Astrocyte of the cerebellum (primary cell): ENCODE data around the gene ZMYND8.

Source experiments
- DNase-seq: peaks from one replicate; pipeline ENCODE4 v3.0.0-alpha.2; 2011; ENCODE audit warnings: low read depth
- H3K4me3 ChIP-seq: 2 replicates; pipeline ENCODE4 v1.5.1; 2011; ENCODE audit warnings: mild to moderate bottlenecking, low read depth, low read length, moderate library complexity
- CTCF ChIP-seq: IDR thresholded peaks from 2 replicates; pipeline ENCODE4 v1.5.1; 2012; ENCODE audit warnings: low read length, low read depth, moderate library complexity, mild to moderate bottlenecking; ENCODE audit errors: missing control alignments
- in situ Hi-C: cut with HindIII; loops from 2 replicates; pipeline ENCODE4 v1.10.0; 2017; ENCODE audit warnings: low sequenced_read_pairs

Gene ZMYND8

GRCh38 chr20:47253872-47254271, 102.6 kb downstream of the ZMYND8 start:
- H3K4me3 ChIP-seq, result no peak overlapping the region
- in situ Hi-C loops, result no loop called here
- no peak for TF ChIP-seq CTCF

DNA sequence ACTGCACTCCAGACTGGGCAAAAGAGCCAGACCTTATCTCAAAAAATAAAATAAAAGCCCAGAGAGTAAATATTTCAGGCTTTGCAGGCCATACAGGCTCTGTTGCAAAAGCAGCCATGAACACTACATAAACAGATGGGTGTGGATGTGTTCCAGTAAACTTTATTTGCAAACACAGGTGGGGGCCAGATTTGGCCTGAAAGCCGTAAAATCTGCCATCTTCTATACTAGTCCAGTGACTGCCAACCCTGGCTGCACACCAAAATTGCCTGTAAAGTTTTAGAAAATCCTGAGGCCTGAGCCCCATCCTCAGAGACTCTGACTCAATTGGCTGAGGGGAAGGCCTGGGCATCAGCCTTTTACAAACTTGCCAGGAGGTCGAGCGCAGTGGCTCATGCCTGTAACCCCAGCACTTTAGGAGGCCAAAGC, 103.6 kb downstream of the ZMYND8 start:
- H3K4me3 ChIP-seq, result no peak overlapping the region
- no peak for TF ChIP-seq CTCF
- DNase-seq, result no peak
- in situ Hi-C loops, result no loop called here

More at GRCh38 chr20:47253872-47254271, 102.6 kb downstream of the ZMYND8 start:
- DNase-seq, result no peak

DNA sequence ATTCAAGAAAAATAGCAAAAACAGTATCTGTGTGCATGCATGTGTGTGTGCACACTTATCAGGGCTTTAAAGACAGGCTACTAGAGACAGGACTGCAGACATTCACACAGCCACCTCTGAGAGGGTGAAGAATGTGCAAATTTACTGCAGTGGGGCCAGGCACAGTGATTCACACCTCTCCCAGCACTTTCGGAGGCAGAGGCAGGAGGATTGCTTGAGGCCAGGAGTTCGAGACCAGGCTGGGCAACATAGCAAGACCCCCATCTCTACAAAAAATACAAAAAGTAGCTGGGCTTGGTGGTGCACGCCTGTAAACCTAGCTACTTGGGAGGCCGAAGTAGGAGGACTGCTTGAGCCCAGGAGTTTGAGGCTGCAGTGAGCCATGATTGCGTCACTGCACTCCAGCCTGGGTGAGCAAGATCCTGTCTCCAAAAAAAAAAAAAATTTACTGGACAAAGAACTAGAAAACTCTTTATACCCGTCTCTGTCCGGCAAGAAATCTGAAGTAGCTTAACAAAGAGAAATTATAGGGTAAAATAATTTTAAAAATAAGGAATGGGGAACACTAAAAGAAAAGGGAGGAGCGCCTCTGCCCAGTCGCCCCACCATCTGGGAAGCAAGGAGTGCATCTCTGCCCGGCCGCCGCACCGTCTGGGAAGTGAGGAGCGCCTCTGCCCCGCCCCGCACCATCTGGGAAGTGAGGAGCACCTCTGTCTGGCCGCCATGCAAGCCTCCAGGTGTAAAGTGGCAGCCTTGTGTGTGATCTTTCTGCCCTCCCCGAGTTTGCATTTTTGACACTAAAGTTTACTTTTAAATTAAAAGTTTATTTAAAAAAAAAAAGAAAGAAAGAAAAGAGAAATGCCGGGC, 105.1 kb downstream of the ZMYND8 start:
- in situ Hi-C loops, result no loop called here
- no peak for TF ChIP-seq CTCF
- DNase-seq, result no peak
- H3K4me3 ChIP-seq, result no peak overlapping the region

DNA sequence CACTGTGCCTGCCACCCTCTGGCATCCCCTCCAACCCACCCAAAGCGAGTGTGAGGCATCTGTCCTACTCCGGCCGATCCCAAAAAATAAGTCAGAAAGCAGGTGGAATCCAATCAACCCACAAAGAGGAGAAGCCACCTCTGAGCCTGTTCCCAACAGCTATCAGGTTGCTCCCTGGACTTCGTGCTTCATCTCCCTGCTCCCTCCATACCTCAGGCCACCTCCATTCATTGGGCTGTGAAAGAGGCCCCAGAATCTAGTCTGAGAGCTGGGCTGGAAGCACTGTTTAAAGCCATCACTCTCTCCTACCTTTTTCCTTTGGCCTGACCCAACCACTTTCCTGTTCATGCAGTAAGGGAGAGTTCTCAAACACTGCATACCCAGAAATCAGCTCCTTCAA, 106.1 kb downstream of the ZMYND8 start:
- in situ Hi-C loops, result no loop called here
- DNase-seq, result no peak
- TF ChIP-seq CTCF, result no peak
- no peak overlapping the region for H3K4me3 ChIP-seq

DNA sequence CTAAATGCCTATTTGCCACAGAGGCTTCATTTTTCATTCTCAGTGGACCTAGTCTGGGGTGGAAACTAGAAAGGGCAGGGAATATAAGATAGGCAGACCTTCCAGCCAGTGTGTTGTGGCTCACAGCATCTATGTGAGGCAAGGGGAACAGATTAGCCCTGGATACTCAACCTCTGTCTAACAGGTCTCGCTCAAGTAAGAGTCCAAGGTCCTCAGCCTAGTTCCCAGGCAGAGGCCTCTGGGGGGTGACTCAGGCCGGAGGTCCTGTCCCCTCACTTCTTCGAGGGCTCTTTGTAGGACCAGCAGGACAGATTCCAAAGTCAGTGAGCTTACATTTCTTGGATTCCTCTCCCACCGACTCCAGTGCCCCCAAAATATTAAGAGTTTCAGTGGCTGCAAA, 106.6 kb downstream of the ZMYND8 start:
- no peak for DNase-seq
- no peak overlapping the region for H3K4me3 ChIP-seq
- in situ Hi-C loops, result no loop called here
- no peak for TF ChIP-seq CTCF

- H3K4me3 ChIP-seq, result no peak overlapping the region
- in situ Hi-C loops, result no loop called here
- DNase-seq, result no peak
- TF ChIP-seq CTCF, result no peak
Measured at GRCh38 chr20:47248448-47248966, 108.0 kb downstream of the ZMYND8 start.
